ENCODE measurements around the gene WFDC12.

The WFDC12 gene

GRCh38 chr20:45088247-45088646, 36.0 kb downstream of the WFDC12 start:
- no peak for DNase-seq

GRCh38 chr20:45087814-45088213, 36.5 kb downstream of the WFDC12 start:
- DNase-seq: no peak

- DNase-seq: no peak
Observed at GRCh38 chr20:45087097-45087790, 37.0 kb downstream of the WFDC12 start.

GRCh38 chr20:45085867-45086266, 38.4 kb downstream of the WFDC12 start:
- DNase-seq: no peak

GRCh38 chr20:45085289-45085688, 39.0 kb downstream of the WFDC12 start:
- no peak for DNase-seq

GRCh38 chr20:45083127-45083526, 41.1 kb downstream of the WFDC12 start:
- DNase-seq: no peak

- DNase-seq: no peak
Observed at GRCh38 chr20:45082468-45082867, 41.8 kb downstream of the WFDC12 start.

GRCh38 chr20:45080867-45081624, 43.2 kb downstream of the WFDC12 start:
- no peak for DNase-seq

GRCh38 chr20:45077559-45077958, 46.7 kb downstream of the WFDC12 start:
- DNase-seq: no peak

Data from NCI-H187 treated with DMSO at 0.1 percent for 48 hours (cell line).